Activated B cell treated with CpG ODN at 0.5 μM for 24 hours (primary cell): ENCODE measurements around the gene DNAJB5. TPM values are rescaled to one million over a fixed set of nuclear protein-coding genes. Genes with fewer than 3 reads are reported as not detected.

ENCODE experiments used
- ATAC-seq: fragments of 200-7000 bp; cut with Tn5 transposase; one replicate; pipeline ENCODE4 v1.10.0; 2021; ENCODE audit warnings: low read depth, mild to moderate bottlenecking, moderate library complexity
- CTCF ChIA-PET: fragments of 350-600 bp; sonication (Branson Sonifier 250); formaldehyde crosslinking; loops from one replicate; lab custom pipeline; 2021; ENCODE audit warnings: antibody characterized with exemption; lab: Charles Lee
- POLR2A ChIA-PET: fragments of 350-600 bp; sonication (Branson Sonifier 250); formaldehyde crosslinking; loops from one replicate; lab custom pipeline; 2021; ENCODE audit warnings: antibody characterized with exemption; lab: Charles Lee
- DNase-seq: peaks from one replicate; pipeline ENCODE4 v3.0.0; 2022
- H3K27ac Mint-ChIP-seq: one replicate; pipeline ENCODE4 v1.8.0; 2020; ENCODE audit warnings: mixed read lengths
- H3K27me3 Mint-ChIP-seq: one replicate; pipeline ENCODE4 v1.8.0; 2021; ENCODE audit warnings: mixed read lengths
- H3K36me3 Mint-ChIP-seq: one replicate; pipeline ENCODE4 v1.8.0; 2021; ENCODE audit warnings: low read depth, mixed read lengths
- H3K4me1 Mint-ChIP-seq: one replicate; pipeline ENCODE4 v1.8.0; 2021; ENCODE audit warnings: mixed read lengths
- H3K4me3 Mint-ChIP-seq: one replicate; pipeline ENCODE4 v1.8.0; 2020; ENCODE audit warnings: mild to moderate bottlenecking, mixed read lengths
- H3K9me3 Mint-ChIP-seq: one replicate; pipeline ENCODE4 v1.8.0; 2020; ENCODE audit warnings: mixed read lengths
- intact Hi-C: fragments of 100-400 bp; cut with micrococcal nuclease; formaldehyde crosslinking; loops from one replicate; pipeline ENCODE4 v1.15.1; 2024
- total RNA-seq: library from RNA; stranded (reverse); gene quantifications from 2 replicates; pipeline ENCODE4 v1.2.3, GENCODE V29; 2022
- TF ChIP-seq, protein P1 (sequence below): fragments of 200-600 bp; IDR thresholded peaks from one replicate; pipeline ENCODE4 v1.8.0; 2022; ENCODE audit warnings: antibody characterized with exemption, mild to moderate bottlenecking

DNAJB5 gene
- total RNA-seq, 1 donor from 2014 or later, result 5.4 TPM

DNA sequence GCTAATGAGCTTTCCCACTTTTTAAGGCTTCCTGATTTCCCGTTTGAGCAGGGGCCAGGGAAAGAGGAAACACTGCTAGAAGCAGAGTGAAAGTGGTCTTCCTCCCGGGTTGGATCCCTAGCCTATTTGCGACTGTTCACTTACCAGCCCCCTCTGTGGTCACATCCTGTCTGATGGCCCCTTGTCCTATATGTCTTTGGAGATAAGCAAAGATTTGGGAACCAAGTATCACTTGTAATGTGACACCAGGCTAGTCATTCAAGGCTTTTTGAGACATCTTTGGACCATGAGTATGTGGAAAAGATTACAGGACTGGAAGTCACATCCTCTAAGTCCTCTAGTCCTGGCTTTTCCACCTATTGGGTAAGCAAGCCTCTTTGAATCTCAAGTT lies 6.1 kb downstream of the DNAJB5 start:
- peaks cover 42% of the 10 kb centered on the region for H3K4me1 Mint-ChIP-seq
- no peak for DNase-seq
- no peaks in the 10 kb centered on the region for H3K9me3 Mint-ChIP-seq
- H3K4me3 Mint-ChIP-seq, result no peak overlapping the region
- H3K27ac Mint-ChIP-seq, result no peak overlapping the region
- peaks cover 2% of the 10 kb centered on the region for H3K27me3 Mint-ChIP-seq
- no peak for ATAC-seq
- POLR2A ChIA-PET, result no interaction called here
- TF ChIP-seq, protein P1, sequence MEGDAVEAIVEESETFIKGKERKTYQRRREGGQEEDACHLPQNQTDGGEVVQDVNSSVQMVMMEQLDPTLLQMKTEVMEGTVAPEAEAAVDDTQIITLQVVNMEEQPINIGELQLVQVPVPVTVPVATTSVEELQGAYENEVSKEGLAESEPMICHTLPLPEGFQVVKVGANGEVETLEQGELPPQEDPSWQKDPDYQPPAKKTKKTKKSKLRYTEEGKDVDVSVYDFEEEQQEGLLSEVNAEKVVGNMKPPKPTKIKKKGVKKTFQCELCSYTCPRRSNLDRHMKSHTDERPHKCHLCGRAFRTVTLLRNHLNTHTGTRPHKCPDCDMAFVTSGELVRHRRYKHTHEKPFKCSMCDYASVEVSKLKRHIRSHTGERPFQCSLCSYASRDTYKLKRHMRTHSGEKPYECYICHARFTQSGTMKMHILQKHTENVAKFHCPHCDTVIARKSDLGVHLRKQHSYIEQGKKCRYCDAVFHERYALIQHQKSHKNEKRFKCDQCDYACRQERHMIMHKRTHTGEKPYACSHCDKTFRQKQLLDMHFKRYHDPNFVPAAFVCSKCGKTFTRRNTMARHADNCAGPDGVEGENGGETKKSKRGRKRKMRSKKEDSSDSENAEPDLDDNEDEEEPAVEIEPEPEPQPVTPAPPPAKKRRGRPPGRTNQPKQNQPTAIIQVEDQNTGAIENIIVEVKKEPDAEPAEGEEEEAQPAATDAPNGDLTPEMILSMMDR, result no peak
- intact Hi-C loops, result no loop called here
- H3K36me3 Mint-ChIP-seq, result peaks cover 6% of the 10 kb centered on the region
- CTCF ChIA-PET, result no interaction called here

DNA sequence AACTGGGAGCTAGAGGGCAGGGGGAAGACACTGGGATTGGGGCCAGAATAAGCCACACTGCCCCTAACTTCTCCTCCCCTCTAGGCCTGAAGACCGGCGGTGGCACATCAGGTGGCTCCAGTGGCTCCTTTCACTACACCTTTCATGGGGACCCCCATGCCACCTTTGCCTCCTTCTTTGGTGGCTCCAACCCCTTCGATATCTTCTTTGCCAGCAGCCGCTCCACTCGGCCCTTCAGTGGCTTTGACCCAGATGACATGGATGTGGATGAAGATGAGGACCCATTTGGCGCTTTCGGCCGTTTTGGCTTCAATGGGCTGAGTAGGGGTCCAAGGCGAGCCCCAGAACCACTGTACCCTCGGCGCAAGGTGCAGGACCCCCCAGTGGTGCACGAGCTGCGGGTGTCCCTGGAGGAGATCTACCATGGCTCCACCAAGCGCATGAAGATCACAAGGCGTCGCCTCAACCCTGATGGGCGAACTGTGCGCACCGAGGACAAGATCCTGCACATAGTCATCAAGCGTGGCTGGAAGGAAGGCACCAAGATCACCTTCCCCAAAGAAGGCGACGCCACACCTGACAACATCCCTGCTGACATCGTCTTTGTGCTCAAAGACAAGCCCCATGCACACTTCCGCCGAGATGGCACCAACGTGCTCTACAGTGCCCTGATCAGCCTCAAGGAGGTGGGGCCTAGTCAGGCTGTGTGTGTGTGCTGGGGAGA lies 6.8 kb downstream of the DNAJB5 start:
- TF ChIP-seq, protein P1, result no peak
- POLR2A ChIA-PET, result no interaction called here
- Mint-ChIP-seq H3K27me3 (no peaks in the 10 kb centered on the region), H3K4me1 (peaks cover 38% of the 10 kb centered on the region), H3K9me3 (no peaks in the 10 kb centered on the region), H3K36me3 (peaks cover 6% of the 10 kb centered on the region), H3K4me3 (no peak overlapping the region), H3K27ac (no peak overlapping the region)
- ATAC-seq, result no peak
- no peak for DNase-seq
- intact Hi-C loops, result no loop called here
- CTCF ChIA-PET, result no interaction called here

DNA sequence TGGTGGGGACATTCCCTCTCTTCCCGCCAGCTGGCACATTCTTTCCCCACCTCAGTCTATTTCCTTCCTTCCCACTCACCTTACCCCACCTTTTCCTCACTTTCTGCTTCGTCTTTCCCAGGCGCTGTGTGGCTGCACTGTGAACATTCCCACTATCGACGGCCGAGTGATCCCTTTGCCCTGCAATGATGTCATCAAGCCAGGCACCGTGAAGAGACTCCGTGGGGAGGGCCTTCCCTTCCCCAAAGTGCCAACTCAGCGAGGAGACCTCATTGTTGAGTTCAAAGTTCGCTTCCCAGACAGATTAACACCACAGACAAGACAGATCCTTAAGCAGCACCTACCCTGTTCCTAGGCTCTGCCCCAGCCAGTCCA lies 7.3 kb downstream of the DNAJB5 start:
- TF ChIP-seq, protein P1, result no peak
- DNase-seq, result no peak
- Mint-ChIP-seq H3K27ac (no peak overlapping the region), H3K36me3 (peaks cover 6% of the 10 kb centered on the region), H3K27me3 (no peaks in the 10 kb centered on the region), H3K4me3 (no peak overlapping the region), H3K4me1 (peaks cover 39% of the 10 kb centered on the region), H3K9me3 (no peaks in the 10 kb centered on the region)
- no peak for ATAC-seq
- CTCF ChIA-PET, result no interaction called here
- POLR2A ChIA-PET, result no interaction called here
- intact Hi-C loops, result no loop called here

DNA sequence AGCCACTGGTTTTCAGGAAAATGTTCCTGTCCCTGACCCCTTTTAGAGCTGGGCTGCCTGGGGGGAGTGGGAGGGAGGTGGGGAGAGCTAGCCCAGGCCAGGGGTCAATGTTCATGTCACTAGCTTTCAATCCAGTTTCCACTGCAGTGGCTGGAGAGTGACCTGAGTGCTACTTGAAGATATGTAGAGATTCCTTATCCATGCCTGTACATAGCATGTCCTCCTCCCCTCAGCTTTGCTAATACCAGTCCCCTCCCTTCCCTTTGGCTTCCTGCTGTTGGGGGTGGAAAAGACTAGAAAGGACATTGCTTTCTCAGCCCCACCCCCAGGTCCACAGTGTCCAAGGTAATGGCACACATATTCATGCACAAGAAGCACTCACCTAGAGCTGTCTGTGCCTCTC lies 7.8 kb downstream of the DNAJB5 start:
- Mint-ChIP-seq H3K27me3 (no peaks in the 10 kb centered on the region), H3K4me3 (no peak overlapping the region), H3K27ac (no peak overlapping the region), H3K9me3 (no peaks in the 10 kb centered on the region), H3K36me3 (peaks cover 6% of the 10 kb centered on the region), H3K4me1 (peaks cover 38% of the 10 kb centered on the region)
- intact Hi-C loops, result no loop called here
- CTCF ChIA-PET, result no interaction called here
- no peak for DNase-seq
- no peak for ATAC-seq
- TF ChIP-seq, protein P1, result no peak
- POLR2A ChIA-PET, result no interaction called here

DNA sequence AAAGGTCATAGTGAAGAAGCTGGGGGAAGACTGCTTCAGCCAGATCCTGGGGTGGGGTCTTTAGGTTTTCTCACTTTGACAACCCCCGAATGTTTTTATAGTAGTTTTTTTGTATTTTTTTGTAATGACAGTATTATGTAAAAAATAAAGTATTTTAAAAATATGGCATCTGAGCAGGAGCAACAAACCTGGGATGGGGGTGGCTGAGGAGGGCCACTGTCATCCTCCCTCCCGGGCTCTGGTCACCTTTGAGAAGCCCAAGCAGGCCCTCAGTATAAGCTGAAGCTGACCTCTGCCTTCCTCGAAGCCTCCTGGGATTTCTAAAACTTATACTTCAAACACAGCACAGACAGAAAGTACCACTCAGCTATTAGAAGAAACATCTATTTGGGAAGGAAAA lies 8.7 kb downstream of the DNAJB5 start:
- ChIA-PET CTCF (no interaction called here), POLR2A (no interaction called here)
- no peak overlapping the region for H3K27ac Mint-ChIP-seq
- no peaks in the 10 kb centered on the region for H3K9me3 Mint-ChIP-seq
- no peaks in the 10 kb centered on the region for H3K27me3 Mint-ChIP-seq
- no peak overlapping the region for H3K4me3 Mint-ChIP-seq
- ATAC-seq (no peak), DNase-seq (no peak)
- peaks cover 29% of the 10 kb centered on the region for H3K4me1 Mint-ChIP-seq
- peaks cover 6% of the 10 kb centered on the region for H3K36me3 Mint-ChIP-seq
- intact Hi-C loops, result no loop called here
- TF ChIP-seq, protein P1, result no peak
